Nasal cavity respiratory epithelium epithelial cell of viscerocranial mucosa (primary cell): ENCODE data around the gene MED12L. TPM values are rescaled to one million over a fixed set of nuclear protein-coding genes. Genes with fewer than 3 reads are reported as not detected.

Experiments used
- total RNA-seq: library from RNA; depleted of rRNA; stranded (reverse); fragments of >200 nt; gene quantifications from 2 replicates; pipeline ENCODE4 v1.2.3, GENCODE V29; 2014

MED12L gene, protein sequence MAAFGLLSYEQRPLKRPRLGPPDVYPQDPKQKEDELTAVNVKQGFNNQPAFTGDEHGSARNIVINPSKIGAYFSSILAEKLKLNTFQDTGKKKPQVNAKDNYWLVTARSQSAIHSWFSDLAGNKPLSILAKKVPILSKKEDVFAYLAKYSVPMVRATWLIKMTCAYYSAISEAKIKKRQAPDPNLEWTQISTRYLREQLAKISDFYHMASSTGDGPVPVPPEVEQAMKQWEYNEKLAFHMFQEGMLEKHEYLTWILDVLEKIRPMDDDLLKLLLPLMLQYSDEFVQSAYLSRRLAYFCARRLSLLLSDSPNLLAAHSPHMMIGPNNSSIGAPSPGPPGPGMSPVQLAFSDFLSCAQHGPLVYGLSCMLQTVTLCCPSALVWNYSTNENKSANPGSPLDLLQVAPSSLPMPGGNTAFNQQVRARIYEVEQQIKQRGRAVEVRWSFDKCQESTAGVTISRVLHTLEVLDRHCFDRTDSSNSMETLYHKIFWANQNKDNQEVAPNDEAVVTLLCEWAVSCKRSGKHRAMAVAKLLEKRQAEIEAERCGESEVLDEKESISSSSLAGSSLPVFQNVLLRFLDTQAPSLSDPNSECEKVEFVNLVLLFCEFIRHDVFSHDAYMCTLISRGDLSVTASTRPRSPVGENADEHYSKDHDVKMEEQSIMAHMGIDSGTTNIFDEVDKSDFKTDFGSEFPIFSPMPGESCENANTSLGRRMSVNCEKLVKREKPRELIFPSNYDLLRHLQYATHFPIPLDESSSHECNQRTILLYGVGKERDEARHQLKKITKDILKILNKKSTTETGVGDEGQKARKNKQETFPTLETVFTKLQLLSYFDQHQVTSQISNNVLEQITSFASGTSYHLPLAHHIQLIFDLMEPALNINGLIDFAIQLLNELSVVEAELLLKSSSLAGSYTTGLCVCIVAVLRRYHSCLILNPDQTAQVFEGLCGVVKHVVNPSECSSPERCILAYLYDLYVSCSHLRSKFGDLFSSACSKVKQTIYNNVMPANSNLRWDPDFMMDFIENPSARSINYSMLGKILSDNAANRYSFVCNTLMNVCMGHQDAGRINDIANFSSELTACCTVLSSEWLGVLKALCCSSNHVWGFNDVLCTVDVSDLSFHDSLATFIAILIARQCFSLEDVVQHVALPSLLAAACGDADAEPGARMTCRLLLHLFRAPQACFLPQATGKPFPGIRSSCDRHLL (N-terminal part only)
- under 0.01 and 0.14 TPM in 2 replicates for total RNA-seq

DNA sequence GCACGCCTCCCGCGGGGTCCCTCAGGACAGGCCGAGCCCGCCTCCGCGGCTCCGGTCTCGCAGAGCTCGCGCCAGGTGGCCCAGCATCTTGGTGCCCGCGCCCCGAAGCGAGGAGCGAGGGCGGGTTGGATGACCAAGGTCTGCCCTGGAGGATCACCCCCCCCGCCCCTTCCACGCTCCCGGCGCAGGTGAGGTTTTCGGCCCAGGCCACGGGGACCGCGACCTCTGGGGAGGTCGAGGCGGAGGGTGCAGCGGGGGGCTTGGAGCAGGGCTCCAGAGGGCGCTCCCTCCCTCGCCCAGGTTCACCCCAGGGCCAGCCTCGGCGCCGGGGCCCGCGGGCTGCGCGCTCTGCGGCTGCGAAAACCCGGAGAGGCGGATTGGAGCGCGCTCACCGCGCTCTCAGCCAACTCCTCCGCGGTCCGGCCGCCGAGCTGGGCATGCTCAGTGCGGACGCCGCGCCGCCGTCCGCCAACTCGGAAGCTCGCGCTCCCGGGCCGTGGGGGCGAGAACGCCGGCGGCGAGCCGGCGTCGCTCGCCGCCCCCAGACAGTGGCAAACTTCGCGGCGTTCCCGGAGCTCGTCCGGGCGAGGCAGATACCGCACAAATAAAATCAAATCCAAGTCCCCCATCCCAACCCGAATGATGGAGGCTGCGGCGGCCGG is at the start of gene MED12L:
Gene MED12L (plus strand): TSS at position 438 of the 662 bp plus-strand sequence. CDS start 1,263 bp downstream, outside the sequence.

DNA sequence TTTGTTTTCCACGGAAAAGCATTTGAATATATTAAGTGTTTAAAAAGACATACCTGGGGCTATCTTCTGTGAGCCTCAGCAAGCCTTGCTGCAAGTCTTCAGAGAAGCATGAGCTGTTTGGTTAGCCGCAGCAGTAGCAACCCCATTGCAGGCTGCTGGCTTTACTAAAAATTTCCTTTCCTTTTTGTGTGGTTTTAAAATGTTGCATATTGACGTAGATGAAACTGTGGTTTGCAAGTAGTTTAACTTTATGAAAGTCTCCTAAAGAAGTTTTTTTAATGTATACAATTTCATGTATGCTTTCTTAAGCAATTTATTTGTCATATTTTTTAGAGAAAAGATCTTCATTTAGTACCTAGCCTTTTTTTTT is 117.6 kb downstream of the MED12L start, which contains the start of gene GPR171:
Gene GPR171 (minus strand): TSS at position 166 of the 370 bp plus-strand sequence. CDS start 3,830 bp downstream, outside the sequence.

DNA sequence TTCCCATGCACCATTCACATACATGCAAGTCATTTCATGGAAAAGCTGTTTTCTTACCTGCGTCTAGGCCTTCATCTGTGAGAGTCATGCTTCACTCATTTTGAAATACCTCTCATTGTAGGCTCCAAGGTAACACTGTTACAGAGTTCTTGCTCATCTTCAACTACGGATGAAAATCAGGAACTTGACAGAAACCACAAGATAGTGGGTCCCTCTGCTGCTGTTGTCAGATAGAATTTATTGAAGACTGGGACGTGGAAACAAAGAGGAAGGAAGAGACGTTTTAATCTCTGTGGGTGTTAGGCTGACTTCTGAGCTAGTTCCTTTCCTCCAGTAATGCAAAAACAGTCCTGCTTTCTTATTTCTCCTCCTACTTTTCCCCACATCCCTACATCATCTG is 192.8 kb downstream of the MED12L start, which contains the start of gene P2RY14:
Gene P2RY14 (minus strand): TSS at position 313 of the 400 bp plus-strand sequence. CDS start 64,226 bp downstream, outside the sequence.

DNA sequence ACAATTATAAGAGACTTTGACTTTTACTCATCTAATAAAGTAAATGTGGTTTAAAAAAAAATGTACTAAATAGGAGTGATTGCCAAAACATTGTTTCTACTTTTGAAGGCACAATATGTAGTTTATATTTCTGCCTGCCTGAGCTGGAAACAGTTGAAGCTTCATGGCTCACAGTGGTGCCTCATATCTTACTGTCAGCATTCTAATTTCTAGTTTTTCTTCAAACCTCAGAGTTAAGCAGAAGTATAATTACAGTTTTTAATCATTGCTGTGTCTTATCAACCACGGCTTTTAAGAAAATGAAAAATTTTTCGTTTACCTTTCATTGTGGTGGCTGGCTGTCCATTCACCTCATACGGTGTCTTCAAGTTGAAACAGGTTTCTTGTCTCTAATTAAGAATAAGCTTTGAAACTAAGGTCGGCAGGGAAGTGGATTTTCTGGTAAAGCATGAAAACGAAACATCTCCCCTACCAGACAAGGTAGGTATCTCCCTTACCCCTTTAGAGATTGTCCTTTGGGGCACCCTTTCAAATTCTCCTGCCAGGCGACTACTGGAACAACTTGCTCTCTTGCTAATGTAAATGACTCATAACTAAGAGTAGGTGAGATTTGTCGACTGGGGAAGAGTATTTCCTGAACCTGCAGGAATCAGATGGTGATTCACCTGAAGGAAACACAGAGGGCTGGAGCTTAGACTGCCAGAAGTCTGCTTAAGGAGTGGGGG is 231.0 kb downstream of the MED12L start, which contains the start of gene GPR87:
Gene GPR87 (minus strand): TSS at position 554 of the 725 bp plus-strand sequence. CDS start 16,720 bp downstream, outside the sequence.

DNA sequence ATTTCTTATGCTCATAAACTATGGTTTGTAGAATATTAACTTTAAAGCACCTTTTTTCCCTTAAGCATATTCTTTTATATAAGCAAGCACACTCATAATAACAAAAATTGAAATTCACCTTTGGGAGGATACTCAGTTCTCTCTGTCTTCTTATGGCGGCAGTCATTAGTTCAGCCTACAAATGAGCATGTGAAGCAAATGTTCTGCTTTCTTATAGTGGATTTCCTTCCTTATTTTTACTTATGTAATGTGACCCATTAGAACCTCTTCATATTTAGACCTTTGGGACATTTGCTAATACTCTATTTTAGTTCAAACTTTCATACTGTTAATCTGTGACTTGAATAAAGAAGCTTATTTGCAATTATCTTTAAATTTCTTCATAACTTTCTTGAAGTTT is 243.9 kb downstream of the MED12L start, which contains the start of gene P2RY13:
Gene P2RY13 (minus strand): TSS at position 187 of the 400 bp plus-strand sequence. CDS start 21 bp downstream, at position 166.

DNA sequence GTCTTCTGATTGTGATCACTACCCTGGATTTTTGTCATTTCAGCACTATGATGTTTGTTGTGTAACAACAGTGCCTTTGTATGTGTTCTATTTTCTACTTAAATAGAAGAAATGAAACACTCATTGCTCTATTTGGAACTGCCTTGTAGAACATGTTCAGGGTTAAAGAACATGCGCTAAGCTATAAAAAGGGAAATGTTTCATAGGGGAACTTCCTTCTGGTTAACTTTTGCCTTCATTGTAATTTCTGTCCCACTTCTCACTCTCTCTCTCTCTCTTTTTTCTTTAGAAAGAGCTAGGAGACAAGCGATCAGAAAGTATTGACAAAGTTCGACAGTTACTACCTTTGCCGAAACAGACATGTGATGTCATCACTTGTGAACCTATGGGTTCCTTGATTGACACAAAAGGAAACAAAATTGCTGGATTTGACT is 299.3 kb downstream of the MED12L start, which contains the start of gene P2RY12:
Gene P2RY12 (minus strand): TSS at position 13 of the 434 bp plus-strand sequence. CDS start 45,908 bp downstream, outside the sequence.

DNA sequence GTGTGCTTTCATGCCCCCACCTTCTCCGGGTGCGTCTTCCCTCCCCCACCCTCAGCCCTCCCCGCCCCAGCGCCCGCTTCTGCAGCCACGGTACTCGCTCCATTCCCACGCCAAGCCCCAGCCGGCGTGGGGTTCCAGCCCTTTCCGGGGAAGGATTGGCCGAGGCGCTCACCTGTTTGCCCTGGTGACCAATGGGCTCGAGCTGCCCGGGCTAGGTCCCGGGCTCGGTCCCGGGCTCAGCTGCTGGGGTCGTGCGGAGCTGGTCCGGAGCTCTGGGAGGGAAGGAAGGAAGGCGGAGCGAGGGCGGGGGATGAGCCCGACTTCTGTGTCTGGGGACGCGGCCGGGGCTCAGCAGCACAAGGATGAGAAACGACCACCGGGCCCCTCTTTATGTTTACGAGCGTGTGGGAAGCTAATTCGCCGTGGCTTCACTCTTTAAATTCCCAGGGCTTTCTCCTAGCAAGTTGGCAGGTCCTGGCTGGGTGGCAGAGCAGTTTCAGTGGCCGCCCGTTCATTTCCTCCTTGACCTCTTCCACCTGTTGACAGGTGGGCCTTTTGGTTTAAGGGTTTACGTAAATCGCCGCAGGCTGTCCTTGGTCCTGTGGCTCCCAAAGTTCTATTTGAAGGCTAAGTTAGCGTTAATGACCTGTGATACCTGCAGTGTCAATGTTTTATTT is 375.4 kb downstream of the MED12L start, which contains the start of gene IGSF10:
Gene IGSF10 (minus strand): TSS at position 288 of the 677 bp plus-strand sequence. CDS start 2,352 bp downstream, outside the sequence.

Other genes starting within 250 kb of the MED12L start
- not detected in 2 replicates for gene MINDY4B, start 180.2 kb upstream of the MED12L start, total RNA-seq
- gene CLRN1, start 112.9 kb upstream of the MED12L start, total RNA-seq = not detected in 2 replicates
- not detected in 2 replicates for gene GPR171, start 117.6 kb downstream of the MED12L start, total RNA-seq
- gene P2RY14, start 192.9 kb downstream of the MED12L start, total RNA-seq = not detected in 2 replicates
- gene GPR87, start 231.2 kb downstream of the MED12L start, total RNA-seq = 92.6 and 121 TPM in 2 replicates
- not detected in 2 replicates for gene P2RY13, start 243.9 kb downstream of the MED12L start, total RNA-seq